Astrocyte (in vitro differentiated cells and primary cell): ENCODE data around the gene MESD. TPM values are rescaled to one million over a fixed set of nuclear protein-coding genes. Genes with fewer than 3 reads are reported as not detected.
A peak's percentile ranks its signal among the peaks of the same experiment; 100 is the strongest.

Source experiments
- DNase-seq: peaks from one replicate; pipeline ENCODE4 v3.0.0-alpha.2; 2010; ENCODE audit warnings: low read depth
- FAIRE-seq: peaks from 2 replicates; lab custom pipeline; 2011; peaks lifted over from hg19 to GRCh38; lab: Jason Lieb, UNC
- H2AFZ ChIP-seq: 2 replicates; pipeline ENCODE4 v1.6.0; 2012; ENCODE audit warnings: low read depth, low read length, inconsistent platforms
- H3K27ac ChIP-seq: 2 replicates; pipeline ENCODE4 v1.5.1; 2011; ENCODE audit warnings: low read depth, low read length, inconsistent platforms
- H3K27me3 ChIP-seq: 2 replicates; pipeline ENCODE4 v1.6.0; 2011; ENCODE audit warnings: low read length, inconsistent platforms; ENCODE audit not compliant: insufficient read depth
- H3K36me3 ChIP-seq: 2 replicates; pipeline ENCODE4 v1.5.1; 2011; ENCODE audit warnings: low read length, inconsistent platforms; ENCODE audit not compliant: insufficient read depth
- H3K4me1 ChIP-seq: 2 replicates; pipeline ENCODE4 v1.5.1; 2011; ENCODE audit warnings: low read length, inconsistent platforms; ENCODE audit not compliant: insufficient read depth
- H3K4me2 ChIP-seq: 2 replicates; pipeline ENCODE4 v1.6.0; 2012; ENCODE audit warnings: low read length, inconsistent platforms
- H3K4me3 ChIP-seq: 2 replicates; pipeline ENCODE4 v1.5.1; 2011; ENCODE audit warnings: low read depth, mild to moderate bottlenecking, low read length, inconsistent platforms; ENCODE audit not compliant: insufficient read depth
- H3K79me2 ChIP-seq: 2 replicates; pipeline ENCODE4 v1.6.0; 2012; ENCODE audit warnings: mild to moderate bottlenecking, low read length, inconsistent platforms; ENCODE audit not compliant: insufficient read depth
- H3K9ac ChIP-seq: 2 replicates; pipeline ENCODE4 v1.6.0; 2012; ENCODE audit warnings: mild to moderate bottlenecking, low read length, inconsistent platforms
- H3K9me3 ChIP-seq: 2 replicates; pipeline ENCODE4 v1.5.1; 2012; ENCODE audit warnings: low read depth, mild to moderate bottlenecking, low read length, inconsistent platforms; ENCODE audit not compliant: insufficient read depth
- H4K20me1 ChIP-seq: 2 replicates; pipeline ENCODE4 v1.6.0; 2012; ENCODE audit warnings: low read length, inconsistent platforms; ENCODE audit not compliant: insufficient read depth
- H3K27ac Mint-ChIP-seq: one replicate; pipeline ENCODE4 v1.8.0; 2021; ENCODE audit warnings: mild to moderate bottlenecking, mixed read lengths; ENCODE audit not compliant: unreplicated experiment
- H3K27me3 Mint-ChIP-seq: one replicate; pipeline ENCODE4 v1.8.0; 2021; ENCODE audit warnings: low read depth, mixed read lengths; ENCODE audit not compliant: unreplicated experiment
- H3K36me3 Mint-ChIP-seq: one replicate; pipeline ENCODE4 v1.8.0; 2021; ENCODE audit warnings: low read depth, mixed read lengths; ENCODE audit not compliant: unreplicated experiment
- H3K4me1 Mint-ChIP-seq: one replicate; pipeline ENCODE4 v1.8.0; 2021; ENCODE audit warnings: low read depth, mixed read lengths; ENCODE audit not compliant: unreplicated experiment
- H3K4me3 Mint-ChIP-seq: one replicate; pipeline ENCODE4 v1.8.0; 2021; ENCODE audit warnings: mild to moderate bottlenecking, moderate library complexity, mixed read lengths; ENCODE audit not compliant: unreplicated experiment
- H3K9me3 Mint-ChIP-seq: one replicate; pipeline ENCODE4 v1.8.0; 2021; ENCODE audit warnings: mild to moderate bottlenecking, mixed read lengths; ENCODE audit not compliant: unreplicated experiment
- EZH2 ChIP-seq: IDR thresholded peaks from 2 replicates; pipeline ENCODE4 v1.6.1; 2012; ENCODE audit warnings: mild to moderate bottlenecking, low read length, inconsistent platforms; ENCODE audit not compliant: insufficient read depth
- total RNA-seq: library from RNA; stranded (reverse); gene quantifications from 2 replicates; pipeline ENCODE4 v1.2.1, GENCODE V29; 2021
- TF ChIP-seq, protein P1 (sequence below): IDR thresholded peaks from 2 replicates; pipeline ENCODE4 v1.5.1; 2011; ENCODE audit warnings: low read depth, mild to moderate bottlenecking, inconsistent platforms, low read length, moderate library complexity; ENCODE audit not compliant: insufficient read depth

Gene MESD
- total RNA-seq, 1 donor from 2014 or later: 33.1 TPM

- FAIRE-seq (no peak), DNase-seq (no peak)
- H3K4me3 Mint-ChIP-seq: no peak overlapping the region
- Histone ChIP-seq H3K27me3 (no peaks in the 10 kb centered on the region), H3K79me2 (peaks cover 73% of the 10 kb centered on the region), H3K4me3 (no peak overlapping the region), H3K36me3 (peaks cover 7% of the 10 kb centered on the region), H3K9me3 (no peaks in the 10 kb centered on the region), H3K4me1 (peaks cover under 1% of the 10 kb centered on the region), H4K20me1 (peaks cover 56% of the 10 kb centered on the region), H3K27ac (no peak overlapping the region), H2AFZ (no peak overlapping the region), H3K9ac (no peak overlapping the region), H3K4me2 (no peak overlapping the region)
- H3K4me1 Mint-ChIP-seq: peaks cover 15% of the 10 kb centered on the region
- peaks cover 14% of the 10 kb centered on the region for H3K36me3 Mint-ChIP-seq
- no peak for TF ChIP-seq EZH2
- TF ChIP-seq, protein P1, sequence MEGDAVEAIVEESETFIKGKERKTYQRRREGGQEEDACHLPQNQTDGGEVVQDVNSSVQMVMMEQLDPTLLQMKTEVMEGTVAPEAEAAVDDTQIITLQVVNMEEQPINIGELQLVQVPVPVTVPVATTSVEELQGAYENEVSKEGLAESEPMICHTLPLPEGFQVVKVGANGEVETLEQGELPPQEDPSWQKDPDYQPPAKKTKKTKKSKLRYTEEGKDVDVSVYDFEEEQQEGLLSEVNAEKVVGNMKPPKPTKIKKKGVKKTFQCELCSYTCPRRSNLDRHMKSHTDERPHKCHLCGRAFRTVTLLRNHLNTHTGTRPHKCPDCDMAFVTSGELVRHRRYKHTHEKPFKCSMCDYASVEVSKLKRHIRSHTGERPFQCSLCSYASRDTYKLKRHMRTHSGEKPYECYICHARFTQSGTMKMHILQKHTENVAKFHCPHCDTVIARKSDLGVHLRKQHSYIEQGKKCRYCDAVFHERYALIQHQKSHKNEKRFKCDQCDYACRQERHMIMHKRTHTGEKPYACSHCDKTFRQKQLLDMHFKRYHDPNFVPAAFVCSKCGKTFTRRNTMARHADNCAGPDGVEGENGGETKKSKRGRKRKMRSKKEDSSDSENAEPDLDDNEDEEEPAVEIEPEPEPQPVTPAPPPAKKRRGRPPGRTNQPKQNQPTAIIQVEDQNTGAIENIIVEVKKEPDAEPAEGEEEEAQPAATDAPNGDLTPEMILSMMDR: no peak
- H3K9me3 Mint-ChIP-seq: no peaks in the 10 kb centered on the region
- H3K27ac Mint-ChIP-seq: no peak overlapping the region
- H3K27me3 Mint-ChIP-seq: no peaks in the 10 kb centered on the region
Measured at GRCh38 chr15:80982839-80983238, 6.8 kb downstream of the MESD start.

DNA sequence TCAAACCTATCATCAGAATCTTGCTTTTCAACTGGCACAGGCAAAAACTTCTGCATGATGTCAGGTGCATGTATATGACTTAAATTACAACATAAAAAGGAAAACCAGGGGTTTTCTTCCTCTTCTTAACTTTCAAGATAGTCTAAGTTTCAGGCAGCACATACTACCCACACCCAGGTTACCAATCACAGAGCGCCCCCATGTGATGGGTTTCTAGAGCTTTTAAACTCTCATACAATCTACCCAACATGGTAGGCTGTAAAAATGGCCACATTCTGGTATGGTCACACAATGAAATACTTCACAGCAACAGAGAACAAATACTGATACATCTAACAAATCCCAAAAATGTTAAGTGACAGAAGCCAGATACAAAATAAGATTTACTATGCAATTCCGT lies 7.4 kb downstream of the MESD start:
- H3K79me2 ChIP-seq: peaks cover 73% of the 10 kb centered on the region
- H3K36me3 ChIP-seq: peaks cover 7% of the 10 kb centered on the region
- peaks cover 59% of the 10 kb centered on the region for H4K20me1 ChIP-seq
- H3K4me1 Mint-ChIP-seq: peaks cover 20% of the 10 kb centered on the region
- no peak overlapping the region for H2AFZ ChIP-seq
- no peaks in the 10 kb centered on the region for H3K9me3 Mint-ChIP-seq
- H3K27me3 Mint-ChIP-seq: no peaks in the 10 kb centered on the region
- no peak for DNase-seq
- H3K4me2 ChIP-seq: no peak overlapping the region
- peaks cover 17% of the 10 kb centered on the region for H3K36me3 Mint-ChIP-seq
- TF ChIP-seq EZH2: no peak
- TF ChIP-seq, protein P1: no peak
- H3K27ac Mint-ChIP-seq: no peak overlapping the region
- H3K27me3 ChIP-seq: no peaks in the 10 kb centered on the region
- H3K4me3 ChIP-seq: no peak overlapping the region
- H3K4me3 Mint-ChIP-seq: no peak overlapping the region
- no peak for FAIRE-seq
- no peaks in the 10 kb centered on the region for H3K4me1 ChIP-seq
- H3K9me3 ChIP-seq: no peaks in the 10 kb centered on the region
- H3K9ac ChIP-seq: no peak overlapping the region
- H3K27ac ChIP-seq: no peak overlapping the region

- Mint-ChIP-seq H3K9me3 (no peaks in the 10 kb centered on the region), H3K4me3 (no peak overlapping the region), H3K4me1 (peaks cover 22% of the 10 kb centered on the region), H3K27ac (peak overlapping the region; percentile 84), H3K27me3 (no peaks in the 10 kb centered on the region), H3K36me3 (peaks cover 17% of the 10 kb centered on the region)
- Histone ChIP-seq H3K9ac (no peak overlapping the region), H3K36me3 (peaks cover 7% of the 10 kb centered on the region), H3K4me3 (no peak overlapping the region), H4K20me1 (peaks cover 53% of the 10 kb centered on the region), H2AFZ (no peak overlapping the region), H3K27me3 (no peaks in the 10 kb centered on the region), H3K4me2 (no peak overlapping the region), H3K4me1 (no peaks in the 10 kb centered on the region), H3K27ac (no peak overlapping the region), H3K79me2 (peaks cover 64% of the 10 kb centered on the region), H3K9me3 (no peaks in the 10 kb centered on the region)
- no peak for DNase-seq
- TF ChIP-seq, protein P1: no peak
- TF ChIP-seq EZH2: no peak
- no peak for FAIRE-seq
Measured at GRCh38 chr15:80979538-80980200, 9.9 kb downstream of the MESD start.
